Measurements from ENCODE around the gene CERS6. TPM values are rescaled to one million over a fixed set of nuclear protein-coding genes. Genes with fewer than 3 reads are reported as not detected.

Gene CERS6
- total and polyA plus RNA-seq, 2 of the 8 experiments (the other 6 are each of a cell fraction or from before 2014, with no cell fraction given): 6.8 to 28.2 TPM

DNA sequence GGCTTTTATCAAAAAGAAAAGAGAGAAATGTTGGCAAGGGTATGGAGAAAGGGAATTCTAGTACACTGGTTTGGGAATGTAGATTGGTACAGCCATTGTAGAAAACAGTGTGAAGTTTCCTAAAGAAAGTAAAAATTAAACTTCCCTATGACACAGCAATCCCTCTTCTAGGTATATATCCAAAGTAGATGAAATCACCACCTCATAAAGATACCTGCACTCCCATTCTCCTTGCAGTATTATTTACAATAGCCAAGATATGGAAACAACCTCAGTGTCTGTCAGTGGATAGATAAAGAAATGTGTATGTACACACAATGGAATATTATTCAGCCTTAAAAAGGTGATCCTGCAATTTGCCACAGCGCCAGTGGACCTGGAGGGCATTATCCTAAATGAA is 199.1 kb downstream of the CERS6 start:
- no peak overlapping the region for H3K14ac ChIP-seq (ENCODE audit: insufficient read length)
- H2BK12ac ChIP-seq (ENCODE audit: low read depth, low read length): no peak overlapping the region
- H3K36me3 ChIP-seq (ENCODE audit: control insufficient read depth in 2 of 4, insufficient read depth in 4 of 4, low read length in 3 of 4): no peaks in the 10 kb centered on the region
- H3K23me2 ChIP-seq (ENCODE audit: low read depth, low read length): no peaks in the 10 kb centered on the region
- H3K4me1 ChIP-seq (replicated peaks in 1 of 4; ENCODE audit: control insufficient read depth in 3 of 4, insufficient read depth in 4 of 4, low read length in 3 of 4): peaks cover 0 to under 1% (median 0%) of the 10 kb centered on the region in 4 experiments; a peak in 1 of 7 replicates
- H3K9ac ChIP-seq (replicated peaks in 1 of 4; ENCODE audit: extremely low read depth in 1 of 4, low read depth in 3 of 4, low read length in 3 of 4): no peak overlapping the region
- no peak overlapping the region for H3K18ac ChIP-seq (ENCODE audit: extremely low read depth, low read length)
- H4K91ac ChIP-seq (replicated peaks; ENCODE audit: insufficient read length, low read length): no peak overlapping the region
- FAIRE-seq: no peak
- peaks cover 0 to 1% of the 10 kb centered on the region in 2 experiments for H4K20me1 ChIP-seq (replicated peaks in 1 of 2; ENCODE audit: control insufficient read depth in 1 of 2, insufficient read depth in 2 of 2, low read length in 2 of 2)
- no peak overlapping the region for H3K56ac ChIP-seq (replicated peaks; ENCODE audit: insufficient read length, low read depth, low read length)
- ChIA-PET CTCF (ENCODE audit: partially characterized antibody) (interaction anchor here (1.0 kb wide), 1 partner anchor 14 kb away, joined by 3 read pairs; no protein-coding TSS in a partner anchor), POLR2A (ENCODE audit: partially characterized antibody) (no interaction called here)
- H2AK5ac ChIP-seq (ENCODE audit: low read depth, low read length): no peak overlapping the region
- H4K8ac ChIP-seq (ENCODE audit: extremely low read depth, insufficient read depth, low read length): no peak overlapping the region
- H3K4me2 ChIP-seq (ENCODE audit: insufficient read depth in 1 of 2, low read depth in 2 of 2, low read length in 2 of 2): no peak overlapping the region
- H3K79me2 ChIP-seq (ENCODE audit: control insufficient read depth in 1 of 2, insufficient read depth in 2 of 2, low read length in 2 of 2): peaks cover 0 to under 1% of the 10 kb centered on the region in 2 experiments; a peak in 2 of 4 replicates
- H3K79me1 ChIP-seq (ENCODE audit: low read depth, low read length): no peaks in the 10 kb centered on the region
- H2BK120ac ChIP-seq (replicated peaks; ENCODE audit: low read depth, low read length): no peak overlapping the region
- no peaks in the 10 kb centered on the region for H3K9me3 ChIP-seq (ENCODE audit: insufficient read depth in 2 of 2, low read depth in 1 of 2, low read length in 1 of 2)
- H2BK20ac ChIP-seq (ENCODE audit: low read length): no peak overlapping the region
- H4K5ac ChIP-seq (ENCODE audit: insufficient read length, low read depth, low read length): no peak overlapping the region
- no peak overlapping the region for H2BK15ac ChIP-seq (ENCODE audit: low read length)
- H3K23ac ChIP-seq (ENCODE audit: insufficient read length): no peak overlapping the region
- H3K4ac ChIP-seq (replicated peaks; ENCODE audit: insufficient read length, low read depth, low read length): no peak overlapping the region
- WGBS, 2 experiments (ENCODE audit: extremely low coverage in 1 of 2, insufficient coverage in 1 of 2, insufficient read length in 1 of 2, insufficient replicate concordance in 2 of 2, low coverage in 1 of 2, low lambda C conversion rate in 2 of 2, missing lambda C conversion rate in 1 of 2): 83% methylated on average over 1 of the region's 1 CpG; no CpG with 5 or more reads in 1 of the 2 experiments
- no peak overlapping the region for H3K4me3 ChIP-seq (ENCODE audit: extremely low read depth in 1 of 4, insufficient read depth in 2 of 4, low read depth in 3 of 4, low read length in 4 of 4)
- H2AFZ ChIP-seq (ENCODE audit: low read length): no peak overlapping the region
- H3K27ac ChIP-seq (ENCODE audit: low read depth, low read length): no peak overlapping the region
- DNase-seq (ENCODE audit: low read depth in 1 of 2, low spot score in 2 of 2): no peak
- H2BK5ac ChIP-seq (ENCODE audit: low read depth, low read length): no peak overlapping the region
- no peaks in the 10 kb centered on the region for H3K27me3 ChIP-seq (replicated peaks in 1 of 4; ENCODE audit: control insufficient read depth in 3 of 4, extremely low read depth in 1 of 4, insufficient read depth in 3 of 4, low read length in 3 of 4)
- TF ChIP-seq CEBPB (IDR thresholded peaks at IDR 0.05; ENCODE audit: low read depth, low read length): no peak
- no peak for TF ChIP-seq POLR2A (IDR thresholded peaks at IDR 0.05; ENCODE audit: control extremely low read depth in 1 of 2, low read depth in 2 of 2, low read length in 2 of 2)
- TF ChIP-seq E2F6 (IDR thresholded peaks at IDR 0.05): no peak
- TF ChIP-seq CBX5 (IDR thresholded peaks at IDR 0.05; ENCODE audit: low read depth, low read length): no peak
- TF ChIP-seq CTBP2 (IDR thresholded peaks at IDR 0.05; ENCODE audit: borderline replicate concordance, insufficient read depth, insufficient read length, low read length): no peak
- no peak for TF ChIP-seq KDM4A (IDR thresholded peaks at IDR 0.05; ENCODE audit: low read depth, low read length, severe bottlenecking)
- no peak for TF ChIP-seq HDAC2 (IDR thresholded peaks at IDR 0.05; ENCODE audit: borderline replicate concordance in 1 of 2, low read depth in 2 of 2, low read length in 2 of 2)
- TF ChIP-seq, protein P1, sequence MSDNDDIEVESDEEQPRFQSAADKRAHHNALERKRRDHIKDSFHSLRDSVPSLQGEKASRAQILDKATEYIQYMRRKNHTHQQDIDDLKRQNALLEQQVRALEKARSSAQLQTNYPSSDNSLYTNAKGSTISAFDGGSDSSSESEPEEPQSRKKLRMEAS (IDR thresholded peaks at IDR 0.05): no peak
- TF ChIP-seq TEAD4 (IDR thresholded peaks at IDR 0.05; ENCODE audit: low read depth, low read length): no peak
- TF ChIP-seq SP1 (IDR thresholded peaks at IDR 0.05; ENCODE audit: low read depth, low read length): no peak
- TF ChIP-seq TAF7 (optimal IDR thresholded peaks at IDR 0.05; ENCODE audit: borderline replicate concordance, low read depth, low read length): no peak
- no peak for TF ChIP-seq CBX8 (IDR thresholded peaks at IDR 0.05; ENCODE audit: borderline replicate concordance, low read depth, low read length)
- TF ChIP-seq YY1 (IDR thresholded peaks at IDR 0.05; ENCODE audit: low read depth, low read length): no peak
